HCT116 (cell line): ENCODE data around the gene ZNF888. TPM values are rescaled to one million over a fixed set of nuclear protein-coding genes. Genes with fewer than 3 reads are reported as not detected.

Source experiments
- ATAC-seq: fragments of 200-7000 bp; cut with Tn5 transposase; 2 replicates; pipeline ENCODE4 v1.9.1; 2020; ENCODE audit warnings: mild to moderate bottlenecking, moderate library complexity
- BruUV-seq: library from RNA; stranded (reverse); fragments of 400-500 nt; replicated peaks from 2 replicates; lab custom pipeline; 2021; lab: Mats Ljungman, UMichigan
- CTCF ChIA-PET: fragments of 300-600 bp; sonication (Branson Sonifier 250); formaldehyde crosslinking; loops from one replicate; lab custom pipeline; 2021; ENCODE audit warnings: antibody characterized with exemption; lab: Charles Lee
- POLR2A ChIA-PET: fragments of 300-600, 350-600 bp; sonication (Branson Sonifier 250); formaldehyde crosslinking; loops from one replicate; lab custom pipeline; 2021; ENCODE audit warnings: antibody characterized with exemption; lab: Charles Lee
- RAD21 ChIA-PET, 2 experiments: fragments of 300-600 bp; sonication (Branson Sonifier 250); formaldehyde crosslinking; loops; one replicate each; lab custom pipeline; 2023; ENCODE audit warnings: low total read pairs in 2 of 2; ENCODE audit not compliant: uncharacterized antibody in 2 of 2, unreplicated experiment in 2 of 2, low non-redundant PET in 1 of 2; lab: Charles Lee
- DNase-seq: peaks from one replicate; pipeline ENCODE4 v3.0.0-alpha.2; 2010; ENCODE audit warnings: low read depth, low spot score
- H2AFZ ChIP-seq: fragments of 200-600 bp; shearing (Covaris generic), sonication (generic); 2 replicates; pipeline ENCODE4 v1.6.1; 2017; ENCODE audit warnings: low read depth, mixed run types, mixed read lengths, antibody characterized with exemption, low read length; ENCODE audit not compliant: poor library complexity, severe bottlenecking
- H3K27ac ChIP-seq: 2 replicates; pipeline ENCODE4 v1.5.1; 2012; ENCODE audit warnings: low read depth, low read length
- H3K27me3 ChIP-seq: fragments of 200-600 bp; sonication (generic); 2 replicates; pipeline ENCODE4 v1.6.1; 2016; ENCODE audit warnings: mixed run types, low read length, mixed read lengths; ENCODE audit not compliant: insufficient read depth
- H3K36me3 ChIP-seq, 2 experiments: fragments of 200-500 bp in 1 of 2; fragments of 200-600 bp in 1 of 2; sonication (Bioruptor generic) in 1 of 2; sonication (generic) in 1 of 2; 2 replicates each; pipeline versions ENCODE4 v1.5.1 to v1.6.1; 2014 to 2016; ENCODE audit warnings: low read length in 2 of 2, inconsistent platforms in 1 of 2, mixed read lengths in 1 of 2, mixed run types in 1 of 2; ENCODE audit not compliant: insufficient read depth in 2 of 2, control insufficient read depth in 1 of 2
- H3K4me1 ChIP-seq, 2 experiments: fragments of 200-600 bp in 1 of 2; sonication (generic) in 1 of 2; 2 replicates each; pipeline versions ENCODE4 v1.5.1 to v1.6.1; 2012 to 2017; ENCODE audit warnings: low read length in 2 of 2, inconsistent platforms in 1 of 2, mild to moderate bottlenecking in 1 of 2, mixed read lengths in 1 of 2, mixed run types in 1 of 2, moderate library complexity in 1 of 2; ENCODE audit not compliant: insufficient read depth in 2 of 2, control insufficient read depth in 1 of 2
- H3K4me2 ChIP-seq: fragments of 200-600 bp; sonication (generic); 2 replicates; pipeline ENCODE4 v1.6.1; 2017; ENCODE audit warnings: mixed run types, low read length, mixed read lengths
- H3K4me3 ChIP-seq, 2 experiments: fragments of 200-600 bp in 1 of 2; sonication (generic) in 1 of 2; replicated peaks in 1 of 2; 2 replicates each; pipeline ENCODE4 v1.5.1; 2011 to 2016; ENCODE audit warnings: low read length in 2 of 2, control low read depth in 1 of 2, low read depth in 1 of 2, mild to moderate bottlenecking in 1 of 2, mixed read lengths in 1 of 2, mixed run types in 1 of 2
- H3K79me2 ChIP-seq: fragments of 200-600 bp; sonication (generic); 2 replicates; pipeline ENCODE4 v1.6.1; 2017; ENCODE audit warnings: mild to moderate bottlenecking, mixed run types, low read length, moderate library complexity, mixed read lengths; ENCODE audit not compliant: insufficient read depth
- H3K9ac ChIP-seq: fragments of 200-600 bp; sonication (generic); 2 replicates; pipeline ENCODE4 v1.6.1; 2016; ENCODE audit warnings: low read length, mixed read lengths
- H3K9me2 ChIP-seq: fragments of 200-600 bp; sonication (generic), shearing (Covaris generic); 2 replicates; pipeline ENCODE4 v1.6.1; 2017; ENCODE audit warnings: mixed run types, mild to moderate bottlenecking, moderate library complexity; ENCODE audit not compliant: insufficient read depth
- H3K9me3 ChIP-seq, 2 experiments: fragments of 200-500 bp in 1 of 2; fragments of 200-600 bp in 1 of 2; sonication (Bioruptor generic) in 1 of 2; sonication (generic) in 1 of 2; 2 replicates each; pipeline ENCODE4 v1.6.1; 2014 to 2017; ENCODE audit warnings: low read length in 2 of 2, mixed read lengths in 2 of 2, inconsistent platforms in 1 of 2, low read depth in 1 of 2, mild to moderate bottlenecking in 1 of 2, mixed run types in 1 of 2, moderate library complexity in 1 of 2; ENCODE audit not compliant: control insufficient read depth in 1 of 2, insufficient read depth in 1 of 2
- H4K20me1 ChIP-seq: fragments of 200-600 bp; sonication (generic), shearing (Covaris generic); 2 replicates; pipeline ENCODE4 v1.6.1; 2017; ENCODE audit warnings: mixed run types, mild to moderate bottlenecking, moderate library complexity; ENCODE audit not compliant: insufficient read depth
- ATF3 ChIP-seq: IDR thresholded peaks from 2 replicates; pipeline ENCODE4 v1.6.1; 2012
- CTCF ChIP-seq, 3 experiments: fragments of 200-600 bp in 1 of 3; sonication (generic) in 1 of 3; IDR thresholded peaks in 2 of 3; conservative IDR thresholded peaks in 1 of 3; 2 replicates each; pipeline ENCODE4 v1.5.1; 2012 to 2017; ENCODE audit warnings: low read depth in 2 of 3, low read length in 2 of 3, antibody characterized with exemption in 1 of 3, borderline replicate concordance in 1 of 3, control low read depth in 1 of 3, mild to moderate bottlenecking in 1 of 3, mixed read lengths in 1 of 3, mixed run types in 1 of 3, moderate library complexity in 1 of 3; ENCODE audit not compliant: insufficient read depth in 1 of 3
- FOSL1 ChIP-seq: IDR thresholded peaks from 2 replicates; pipeline ENCODE4 v1.6.1; 2012; ENCODE audit warnings: low read depth
- JUND ChIP-seq: IDR thresholded peaks from 2 replicates; pipeline ENCODE4 v1.6.1; 2012
- POLR2A ChIP-seq: IDR thresholded peaks from 2 replicates; pipeline ENCODE4 v1.7.0; 2011; ENCODE audit warnings: borderline replicate concordance; ENCODE audit not compliant: insufficient read depth, insufficient read length; ENCODE audit errors: extremely low read depth
- SP1 ChIP-seq: IDR thresholded peaks from 2 replicates; pipeline ENCODE4 v1.6.1; 2012; ENCODE audit warnings: low read depth
- SRF ChIP-seq: IDR thresholded peaks from 2 replicates; pipeline ENCODE4 v1.6.1; 2012; ENCODE audit warnings: low read depth
- ZFX ChIP-seq: fragments of 450-650 bp; IDR thresholded peaks from 2 replicates; pipeline ENCODE4 v1.6.1; 2017
- intact Hi-C: fragments of 100-400 bp; cut with micrococcal nuclease; formaldehyde crosslinking; loops from 2 replicates; pipeline ENCODE4 v1.10.0; 2022
- total RNA-seq: library from RNA; stranded (reverse); gene quantifications from one replicate; pipeline ENCODE4 v1.2.1, GENCODE V29; 2021; ENCODE audit not compliant: unreplicated experiment

The ZNF888 gene
- total RNA-seq, 1 experiment from 2014 or later = 6.4 TPM

DNA sequence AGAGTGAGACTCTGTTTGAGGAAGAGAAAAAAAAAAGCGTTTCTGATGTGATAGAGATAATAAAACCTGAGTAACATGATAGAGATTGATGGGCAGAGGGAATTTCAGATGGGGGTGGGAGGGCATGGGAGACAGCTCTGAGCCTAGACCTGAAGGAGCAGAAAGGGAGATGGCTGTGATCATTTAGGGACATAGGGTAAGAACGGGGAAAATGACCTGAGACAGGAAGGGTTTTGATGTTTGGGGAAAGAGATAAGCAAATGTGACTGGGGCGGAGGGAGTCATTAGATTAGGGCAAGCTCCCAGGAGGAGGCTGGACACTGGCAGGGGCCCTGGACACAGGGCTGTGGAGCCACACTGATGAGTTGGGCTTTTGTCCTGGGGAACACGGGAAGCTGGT lies 31.9 kb downstream of the ZNF888 start (continued):
- TF ChIP-seq SP1 = no peak
- no peak for TF ChIP-seq JUND
- TF ChIP-seq FOSL1 = no peak
- TF ChIP-seq SRF = no peak
- TF ChIP-seq CTCF (IDR thresholded peaks at IDR 0.05 in 2 of 3, conservative IDR thresholded peaks at IDR 0.05 in 1 of 3; ENCODE audit: borderline replicate concordance in 1 of 3, insufficient read depth in 1 of 3, low read depth in 2 of 3, low read length in 2 of 3) = no peak
- TF ChIP-seq ATF3 = no peak

- H2AFZ ChIP-seq = no peak overlapping the region
- H4K20me1 ChIP-seq = no peaks in the 10 kb centered on the region
- RAD21 ChIA-PET = no interaction called here
- POLR2A ChIA-PET = no interaction called here
- H3K4me1 ChIP-seq = no peaks in the 10 kb centered on the region
- H3K27me3 ChIP-seq = no peaks in the 10 kb centered on the region
- H3K27ac ChIP-seq = no peak overlapping the region
- H3K36me3 ChIP-seq = peaks cover 20 to 24% of the 10 kb centered on the region in 2 experiments; a peak in 3 of 4 replicates
- no peak for TF ChIP-seq POLR2A
- TF ChIP-seq ZFX = no peak
- no peak for TF ChIP-seq JUND
- TF ChIP-seq, all 23 proteins: peak for 0
- Histone ChIP-seq H3K9ac (no peak overlapping the region), H3K4me3 (no peak overlapping the region), H3K4me2 (no peak overlapping the region), H3K9me3 (no peaks in the 10 kb centered on the region; a peak in 2 of 4 replicates), H3K9me2 (no peaks in the 10 kb centered on the region), H3K79me2 (peaks cover 20% of the 10 kb centered on the region)
- no peak for DNase-seq
- BruUV-seq = no TSS peak
- CTCF ChIA-PET = no interaction called here
- intact Hi-C loops = no loop called here
- ATAC-seq = no peak
Observed at GRCh38 chr19:52889931-52890330, 33.3 kb downstream of the ZNF888 start.
